Ovary (tissue), 9 donors: ENCODE measurements around the gene RBM33. TPM values are rescaled to one million over a fixed set of nuclear protein-coding genes. Genes with fewer than 3 reads are reported as not detected.

Source experiments
- DNase-seq, 5 donors: peaks; one replicate each; pipeline ENCODE4 v3.0.0-alpha.2; 2019 to 2020
- H3K27ac ChIP-seq, 2 donors: fragments of 200-600 bp; one replicate each; pipeline versions ENCODE4 v1.5.1 to v1.8.0; 2019 to 2022
- H3K27me3 ChIP-seq: fragments of 200-600 bp; one replicate; pipeline ENCODE4 v1.8.0; 2022
- H3K36me3 ChIP-seq: fragments of 200-600 bp; sonication (generic); one replicate; pipeline ENCODE4 v1.5.1; 2019
- H3K4me1 ChIP-seq: one replicate; pipeline ENCODE4 v1.8.1; 2013; ENCODE audit warnings: mild to moderate bottlenecking, moderate library complexity; ENCODE audit not compliant: insufficient read depth
- H3K4me3 ChIP-seq: fragments of 200-600 bp; sonication (generic); one replicate; pipeline ENCODE4 v1.5.1; 2017
- H3K9me3 ChIP-seq, 2 donors: fragments of 200-600 bp in 1 of 2; sonication (generic) in 1 of 2; one replicate each; pipeline versions ENCODE4 v1.5.1 to v1.8.1; 2013 to 2019; ENCODE audit warnings: mild to moderate bottlenecking in 1 of 2, moderate library complexity in 1 of 2
- EP300 ChIP-seq: sonication (generic); formaldehyde crosslinking; IDR thresholded peaks from one replicate; pipeline ENCODE4 v1.6.1; 2017; ENCODE audit warnings: antibody characterized with exemption
- POLR2A ChIP-seq: fragments of 450-650 bp; IDR thresholded peaks from one replicate; pipeline ENCODE4 v1.6.1; 2017; ENCODE audit warnings: antibody characterized with exemption, mild to moderate bottlenecking, moderate library complexity
- WGBS, 3 donors: extraction: QIAGEN DNeasy Blood & Tissue Kit in 1 of 3; methylation state at CpG; one replicate each; pipeline versions ENCODE4 v1.1.5 to v1.1.7; 2013 to 2017; 5-methylcytosine and 5-hydroxymethylcytosine counted together
- intact Hi-C, 4 donors: fragments of 100-400 bp; cut with DNase I; formaldehyde crosslinking; loops; one replicate each; pipeline versions ENCODE4 v1.11.0 to v1.15.1; 2022 to 2023
- polyA plus RNA-seq, 2 donors: library from polyadenylated mRNA; stranded (reverse); fragments of 200-250 nt in 1 of 2; fragments of 350-450 nt in 1 of 2; fragmentation: Illumina TruSeq in 1 of 2; extraction: RNeasy Lipid Tissue Mini Kit (QIAGEN cat#74804) in 1 of 2; gene quantifications; one replicate each; pipeline ENCODE4 v1.2.3, GENCODE V29; 2013 to 2014
- total RNA-seq, 7 donors: library from RNA; depleted of rRNA in 2 of 7; stranded (reverse); fragments of >200 nt in 2 of 7; fragmentation: NEBNext Ultra II Directional in 3 of 7; extraction: Animal tissue kit (Norgen Biotek cat#: 25700) in 3 of 7; gene quantifications; one replicate each; pipeline versions ENCODE4 v1.1.0 to v1.2.4, GENCODE V29; 2016 to 2023
- TF ChIP-seq, protein P1 (sequence below), 3 donors: fragments of 450-650 bp in 2 of 3; fragments of 200-600 bp in 1 of 3; IDR thresholded peaks; one replicate each; pipeline versions ENCODE4 v1.5.1 to v1.8.0; 2016 to 2022; ENCODE audit warnings: antibody characterized with exemption in 3 of 3, mild to moderate bottlenecking in 1 of 3
- donor health status: DM: no; HTN: no; CAD: no; lungs with moderate emphysema.
- donor health status: DM: no; HTN: no; CAD: no.
- donor health status: Bipolar disorder and iron deficiency.
- donor health status: DM: yes; HTN: yes; CAD: no.
- donor health status: DM: no; HTN: no; CAD: no.
- donor health status: DM: yes; HTN: yes; CAD: no.

Gene RBM33
- total and polyA plus RNA-seq, 9 donors = 19.8 to 62.0 (median 49.3) TPM

DNA sequence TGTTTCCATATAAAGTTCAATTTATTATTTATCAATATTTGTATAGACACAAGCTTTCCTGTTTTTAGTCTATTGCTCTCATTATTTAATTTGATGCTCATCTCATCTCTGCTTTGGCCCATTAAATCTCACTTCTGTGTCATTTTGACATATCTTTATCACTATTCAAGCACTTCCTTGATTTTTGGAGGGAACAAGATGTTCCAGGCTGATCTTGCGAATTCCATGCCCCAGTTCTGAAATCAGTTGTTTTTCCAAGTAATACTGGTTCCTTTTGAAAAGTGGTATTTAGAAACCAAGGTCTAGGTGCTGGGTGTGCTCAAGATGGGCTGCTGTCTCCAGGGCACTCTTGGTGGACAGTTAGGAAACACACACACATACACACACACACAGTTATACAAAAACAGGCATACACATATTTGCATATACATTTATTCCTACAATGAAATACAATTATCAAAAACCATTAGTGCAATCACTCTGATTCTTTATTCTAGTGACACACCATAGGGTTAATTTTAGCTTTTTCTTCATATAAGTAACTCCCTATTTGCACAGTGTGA lies 4.4 kb upstream of the RBM33 start:
- DNase-seq = no peak
- H3K27me3 ChIP-seq = no peaks in the 10 kb centered on the region
- H3K9me3 ChIP-seq = no peaks in the 10 kb centered on the region
- intact Hi-C loops = no loop called here
- H3K36me3 ChIP-seq = no peaks in the 10 kb centered on the region
- no peak overlapping the region for H3K4me3 ChIP-seq
- H3K4me1 ChIP-seq = peaks cover 4% of the 10 kb centered on the region
- TF ChIP-seq EP300 (no peak), POLR2A (no peak)
- TF ChIP-seq, protein P1, sequence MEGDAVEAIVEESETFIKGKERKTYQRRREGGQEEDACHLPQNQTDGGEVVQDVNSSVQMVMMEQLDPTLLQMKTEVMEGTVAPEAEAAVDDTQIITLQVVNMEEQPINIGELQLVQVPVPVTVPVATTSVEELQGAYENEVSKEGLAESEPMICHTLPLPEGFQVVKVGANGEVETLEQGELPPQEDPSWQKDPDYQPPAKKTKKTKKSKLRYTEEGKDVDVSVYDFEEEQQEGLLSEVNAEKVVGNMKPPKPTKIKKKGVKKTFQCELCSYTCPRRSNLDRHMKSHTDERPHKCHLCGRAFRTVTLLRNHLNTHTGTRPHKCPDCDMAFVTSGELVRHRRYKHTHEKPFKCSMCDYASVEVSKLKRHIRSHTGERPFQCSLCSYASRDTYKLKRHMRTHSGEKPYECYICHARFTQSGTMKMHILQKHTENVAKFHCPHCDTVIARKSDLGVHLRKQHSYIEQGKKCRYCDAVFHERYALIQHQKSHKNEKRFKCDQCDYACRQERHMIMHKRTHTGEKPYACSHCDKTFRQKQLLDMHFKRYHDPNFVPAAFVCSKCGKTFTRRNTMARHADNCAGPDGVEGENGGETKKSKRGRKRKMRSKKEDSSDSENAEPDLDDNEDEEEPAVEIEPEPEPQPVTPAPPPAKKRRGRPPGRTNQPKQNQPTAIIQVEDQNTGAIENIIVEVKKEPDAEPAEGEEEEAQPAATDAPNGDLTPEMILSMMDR (IDR thresholded peaks at IDR 0.05) = no peak
- no peak overlapping the region for H3K27ac ChIP-seq
- WGBS, 3 donors = 97 to 99% (median 97%) methylated on average over 1 of the region's 1 CpG

DNA sequence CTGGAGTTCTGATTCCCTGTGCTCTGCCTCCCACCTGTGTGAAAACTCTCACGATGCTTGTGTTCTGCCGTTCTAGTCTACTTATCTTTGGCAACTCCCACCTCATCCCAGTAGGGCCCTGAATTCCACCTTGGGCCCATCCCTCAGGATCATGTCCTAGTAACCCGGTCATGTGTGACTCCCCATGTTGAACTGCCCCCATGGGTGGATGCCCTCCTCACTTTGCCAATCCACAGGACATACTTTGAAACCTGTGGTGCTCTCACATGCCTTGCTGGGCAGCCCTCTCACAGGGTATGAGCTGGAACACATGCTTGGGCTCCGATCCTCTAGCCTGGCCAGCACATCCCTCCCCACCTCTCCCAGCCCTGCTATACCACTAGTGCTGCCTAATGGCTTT lies 3.8 kb upstream of the RBM33 start:
- Histone ChIP-seq H3K27ac (no peak overlapping the region), H3K4me3 (no peak overlapping the region), H3K9me3 (no peaks in the 10 kb centered on the region), H3K27me3 (no peaks in the 10 kb centered on the region), H3K36me3 (no peaks in the 10 kb centered on the region), H3K4me1 (peaks cover 4% of the 10 kb centered on the region)
- TF ChIP-seq EP300 = no peak
- no peak for TF ChIP-seq POLR2A
- TF ChIP-seq, protein P1 (IDR thresholded peaks at IDR 0.05) = no peak
- no peak for DNase-seq
- intact Hi-C loops = no loop called here
- 93 to 96% (median 93%) methylated on average over 4 of the region's 4 CpGs for WGBS, 3 donors

- TF ChIP-seq EP300 (no peak), POLR2A (no peak)
- TF ChIP-seq, protein P1 (IDR thresholded peaks at IDR 0.05) = no peak
- Histone ChIP-seq H3K4me3 (peak overlapping the region; percentile 85), H3K4me1 (peaks cover 8% of the 10 kb centered on the region), H3K27me3 (no peaks in the 10 kb centered on the region), H3K9me3 (no peaks in the 10 kb centered on the region), H3K36me3 (no peaks in the 10 kb centered on the region), H3K27ac (peak overlapping the region; percentile 83 to 91)
- intact Hi-C loops = no loop called here
- DNase-seq = no peak
- WGBS, 3 donors = 0 to 1% (median 0%) methylated on average over 32 of the region's 32 CpGs
Measured at GRCh38 chr7:155643804-155644177, 670 bp upstream of the RBM33 start.

DNA sequence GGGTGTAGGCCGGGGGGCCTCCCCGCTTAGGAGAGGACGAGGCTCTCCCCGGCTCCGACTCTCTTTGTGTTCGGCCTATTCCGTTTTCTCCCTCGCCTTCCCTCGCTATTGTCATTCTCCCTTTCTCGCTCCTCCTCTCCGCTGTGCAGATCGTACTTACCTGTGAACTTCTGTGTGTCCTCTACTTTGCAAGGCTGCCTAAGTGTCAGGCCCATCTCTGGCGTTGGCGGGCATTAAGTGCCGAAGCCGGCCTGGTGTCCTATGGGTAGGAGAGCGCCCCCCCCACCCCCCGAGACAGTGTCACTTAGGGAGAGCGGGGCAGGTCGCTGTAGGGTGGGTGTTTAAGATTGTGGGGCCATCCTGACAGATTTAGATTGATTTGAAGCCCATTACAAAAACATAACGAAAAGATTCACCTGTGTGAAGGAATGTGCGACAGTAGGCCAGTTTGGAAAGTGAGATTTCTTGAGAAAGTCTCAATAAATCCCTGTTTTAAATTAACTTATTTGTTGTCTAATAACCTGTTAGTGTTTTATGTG lies 579 bp downstream of the RBM33 start:
- Histone ChIP-seq H3K4me1 (peaks cover 10% of the 10 kb centered on the region), H3K27me3 (no peaks in the 10 kb centered on the region), H3K9me3 (no peaks in the 10 kb centered on the region), H3K36me3 (no peaks in the 10 kb centered on the region), H3K27ac (peak overlapping the region; percentile 83 to 91), H3K4me3 (peak overlapping the region; percentile 85)
- TF ChIP-seq EP300 (no peak), POLR2A (no peak)
- TF ChIP-seq, protein P1 (IDR thresholded peaks at IDR 0.05) = no peak
- DNase-seq = peak in 4 of 5 donors; percentile 9 to 45 (median 28)
- intact Hi-C loops = no loop called here
- 0 to 1% (median 1%) methylated on average over 18 to 22 of the region's 22 CpGs for WGBS, 3 donors
